ENCODE measurements around the gene NLRP1.

NLRP1 gene

GRCh38 chr17:5478992-5479391, 105.3 kb downstream of the NLRP1 start:
- DNase-seq (ENCODE audit: low read depth in 3 of 3): no peak

- no peak for DNase-seq (ENCODE audit: low read depth in 3 of 3)
These were observed 110.4 kb downstream of the NLRP1 start for GRCh38 chr17:5473906-5474305.

- no peak for DNase-seq (ENCODE audit: low read depth in 3 of 3)
These were observed 111.8 kb downstream of the NLRP1 start for GRCh38 chr17:5472511-5472910.

- peak in 2 of 3 experiments; percentile 10 to 26 for DNase-seq (ENCODE audit: low read depth in 3 of 3)
These were observed 116.2 kb downstream of the NLRP1 start for GRCh38 chr17:5468075-5468473.

- no peak for DNase-seq (ENCODE audit: low read depth in 3 of 3)
These were observed 116.9 kb downstream of the NLRP1 start for GRCh38 chr17:5467416-5467815.

- DNase-seq (ENCODE audit: low read depth in 3 of 3): no peak
These were observed 118.0 kb downstream of the NLRP1 start for GRCh38 chr17:5466295-5466694.

- DNase-seq (ENCODE audit: low read depth in 3 of 3): no peak
These were observed 119.4 kb downstream of the NLRP1 start for GRCh38 chr17:5464717-5465507.
